Measurements from ENCODE around the gene UBE2J2. TPM values are rescaled to one million over a fixed set of nuclear protein-coding genes. Genes with fewer than 3 reads are reported as not detected.

The UBE2J2 gene
- polyA plus RNA-seq, 1 of the 3 experiments (the other 2 are of a cell fraction): 47.5 TPM

- 54% methylated on average over 2 of the region's 8 CpGs for WGBS (ENCODE audit: low lambda C conversion rate)
Observed at GRCh38 chr1:1204425-1204920, 69.2 kb downstream of the UBE2J2 start.

More at GRCh38 chr1:1204425-1204920, 69.2 kb downstream of the UBE2J2 start:
- Histone ChIP-seq H4K20me1 (ENCODE audit: insufficient read depth) (no peaks in the 10 kb centered on the region), H3K79me2 (ENCODE audit: insufficient read depth) (no peaks in the 10 kb centered on the region), H3K9ac (no peak overlapping the region), H3K4me1 (ENCODE audit: control insufficient read depth in 1 of 2, insufficient read depth in 2 of 2, low read depth in 1 of 2, low read length in 1 of 2) (peaks cover 3 to 8% of the 10 kb centered on the region in 2 experiments; a peak in 1 of 4 replicates), H3K4me3 (ENCODE audit: low read depth in 2 of 2, low read length in 1 of 2) (no peak overlapping the region), H2AFZ (ENCODE audit: low read depth) (no peak overlapping the region), H3K4me2 (no peak overlapping the region), H3K9me3 (no peaks in the 10 kb centered on the region), H3K36me3 (replicated peaks in 1 of 2; ENCODE audit: control insufficient read depth in 1 of 2, insufficient read depth in 2 of 2, low read length in 1 of 2) (no peaks in the 10 kb centered on the region), H3K9me2 (no peaks in the 10 kb centered on the region), H3K27ac (ENCODE audit: low read depth in 2 of 2, low read length in 1 of 2) (no peak overlapping the region), H3K27me3 (ENCODE audit: insufficient read depth) (peaks cover 7% of the 10 kb centered on the region; the same call in 1 of the 2 replicates), H3F3A (replicated peaks; ENCODE audit: insufficient read depth) (no peaks in the 10 kb centered on the region)
- CTCF ChIA-PET: interaction anchor here (3.8 kb wide), 1 partner anchor 82 kb away, joined by 16 read pairs; no protein-coding TSS in a partner anchor
- TF ChIP-seq GATA2 (CRISPR knock-in tag; IDR thresholded peaks at IDR 0.05) (no peak), ZBTB33 (IDR thresholded peaks at IDR 0.05; ENCODE audit: borderline replicate concordance, low read depth) (no peak), RFX5 (IDR thresholded peaks at IDR 0.05; ENCODE audit: low read length) (no peak), CHD2 (IDR thresholded peaks at IDR 0.05; ENCODE audit: low read length, partially characterized antibody) (no peak)
- POLR2A ChIA-PET: no interaction called here
- peak; percentile 24 for DNase-seq

Small RNA genes within 50 kb of the gene (small RNA-seq; reads per million reads assigned to genes)
- 0 to 1.4 (median 0) reads per million in 7 experiments for gene MIR6726

Other genes with a start within 250 kb of the UBE2J2 start
- gene RNF223, start 199.5 kb downstream of the UBE2J2 start, polyA plus RNA-seq (2012; rRNA removed): not detected in 2 replicates
- gene C1orf159, start 157.8 kb downstream of the UBE2J2 start, polyA plus RNA-seq (2012; rRNA removed): 10.1 and 10.2 TPM in 2 replicates
- gene TTLL10, start 100.0 kb downstream of the UBE2J2 start, polyA plus RNA-seq (2012; rRNA removed): not detected in 2 replicates
- 0.05 TPM in 1 of 2 replicates, not detected in the other for gene TNFRSF18, start 67.3 kb downstream of the UBE2J2 start, polyA plus RNA-seq (2012; rRNA removed)
- gene TNFRSF4, start 59.7 kb downstream of the UBE2J2 start, polyA plus RNA-seq (2012; rRNA removed): not detected in 2 replicates
- 182 and 265 TPM in 2 replicates for gene SDF4, start 41.9 kb downstream of the UBE2J2 start, polyA plus RNA-seq (2012; rRNA removed)
- 32.0 and 38.8 TPM in 2 replicates for gene B3GALT6, start 41.6 kb downstream of the UBE2J2 start, polyA plus RNA-seq (2012; rRNA removed)
- gene C1QTNF12, start 27.1 kb downstream of the UBE2J2 start, polyA plus RNA-seq (2012; rRNA removed): 0.59 TPM in 1 of 2 replicates, not detected in the other
- 2.6 and 2.9 TPM in 2 replicates for gene SCNN1D, start 6.6 kb upstream of the UBE2J2 start, polyA plus RNA-seq (2012; rRNA removed)
- 51.7 and 66.4 TPM in 2 replicates for gene ACAP3, start 34.1 kb upstream of the UBE2J2 start, polyA plus RNA-seq (2012; rRNA removed)
- 13.9 and 19.0 TPM in 2 replicates for gene PUSL1, start 34.7 kb upstream of the UBE2J2 start, polyA plus RNA-seq (2012; rRNA removed)
- 137 and 141 TPM in 2 replicates for gene INTS11, start 50.8 kb upstream of the UBE2J2 start, polyA plus RNA-seq (2012; rRNA removed)
- gene CPTP, start 50.9 kb upstream of the UBE2J2 start, polyA plus RNA-seq (2012; rRNA removed): 12.3 and 13.4 TPM in 2 replicates
- 0.06 and 0.08 TPM in 2 replicates for gene TAS1R3, start 57.4 kb upstream of the UBE2J2 start, polyA plus RNA-seq (2012; rRNA removed)
- 31.3 and 32.0 TPM in 2 replicates for gene DVL1, start 75.6 kb upstream of the UBE2J2 start, polyA plus RNA-seq (2012; rRNA removed)
- 2.5 and 3.8 TPM in 2 replicates for gene MXRA8, start 84.7 kb upstream of the UBE2J2 start, polyA plus RNA-seq (2012; rRNA removed)
- 175 and 214 TPM in 2 replicates for gene AURKAIP1, start 101.4 kb upstream of the UBE2J2 start, polyA plus RNA-seq (2012; rRNA removed)
- gene CCNL2, start 125.5 kb upstream of the UBE2J2 start, polyA plus RNA-seq (2012; rRNA removed): 362 and 475 TPM in 2 replicates
- 159 and 210 TPM in 2 replicates for gene MRPL20, start 133.4 kb upstream of the UBE2J2 start, polyA plus RNA-seq (2012; rRNA removed)
- gene ANKRD65, start 147.4 kb upstream of the UBE2J2 start, polyA plus RNA-seq (2012; rRNA removed): 0.06 and 0.07 TPM in 2 replicates
- 5.3 and 7.4 TPM in 2 replicates for gene VWA1, start 161.8 kb upstream of the UBE2J2 start, polyA plus RNA-seq (2012; rRNA removed)
- 0.38 and 0.49 TPM in 2 replicates for gene ATAD3C, start 175.8 kb upstream of the UBE2J2 start, polyA plus RNA-seq (2012; rRNA removed)
- 47.6 and 71.6 TPM in 2 replicates for gene ATAD3B, start 197.9 kb upstream of the UBE2J2 start, polyA plus RNA-seq (2012; rRNA removed)
- 34.1 and 40.2 TPM in 2 replicates for gene ATAD3A, start 238.3 kb upstream of the UBE2J2 start, polyA plus RNA-seq (2012; rRNA removed)

Data from SK-N-SH (cell line).